ENCODE measurements around the gene C19orf53. TPM values are rescaled to one million over a fixed set of nuclear protein-coding genes. Genes with fewer than 3 reads are reported as not detected.

Gene C19orf53
- total and polyA plus RNA-seq, 10 of the 15 experiments (the other 5 are each of a cell fraction or from before 2014, with no cell fraction given) = 109 to 449 (median 218) TPM

- TF ChIP-seq SUPT20H (IDR thresholded peaks at IDR 0.05; ENCODE audit: borderline replicate concordance, control insufficient read depth, low read depth, low read length) (no peak), BMI1 (IDR thresholded peaks at IDR 0.05; ENCODE audit: borderline replicate concordance) (no peak), CUX1 (IDR thresholded peaks at IDR 0.05; ENCODE audit: insufficient replicate concordance, low read depth, low read length) (no peak), MXI1 (IDR thresholded peaks at IDR 0.05; ENCODE audit: low read depth, low read length) (no peak), EP300 (IDR thresholded peaks at IDR 0.05; ENCODE audit: borderline replicate concordance in 1 of 2, control insufficient read depth in 1 of 2, low read depth in 2 of 2, low read length in 2 of 2) (no peak), FOS (IDR thresholded peaks at IDR 0.05; ENCODE audit: borderline replicate concordance, extremely low read depth, insufficient read length) (no peak)
Observed at GRCh38 chr19:13795595-13796300, 21.5 kb downstream of the C19orf53 start (continued).

Measured in GM12878 (cell line).